Measurements from ENCODE around the gene ELOA2.

DNA sequence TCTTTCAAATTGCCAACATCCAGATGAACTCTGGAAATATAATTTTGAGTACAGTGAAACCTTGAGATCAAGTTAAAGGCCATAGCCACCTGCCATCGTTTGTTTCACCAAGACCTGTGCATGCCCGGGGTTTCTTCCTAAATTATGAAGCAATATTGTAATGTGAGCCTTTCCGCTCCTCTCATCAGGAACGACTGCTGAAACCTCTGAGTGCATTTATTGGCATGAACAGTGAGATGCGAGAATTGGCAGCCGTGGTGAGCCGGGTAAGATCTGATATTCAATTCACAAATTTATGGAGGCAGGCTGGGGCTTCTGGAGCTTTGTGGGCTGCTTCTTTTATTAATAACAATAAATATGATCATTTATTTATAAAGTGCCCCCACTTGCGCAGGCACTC is 27.7 kb upstream of the ELOA2 start:
- TF ChIP-seq, protein P1, sequence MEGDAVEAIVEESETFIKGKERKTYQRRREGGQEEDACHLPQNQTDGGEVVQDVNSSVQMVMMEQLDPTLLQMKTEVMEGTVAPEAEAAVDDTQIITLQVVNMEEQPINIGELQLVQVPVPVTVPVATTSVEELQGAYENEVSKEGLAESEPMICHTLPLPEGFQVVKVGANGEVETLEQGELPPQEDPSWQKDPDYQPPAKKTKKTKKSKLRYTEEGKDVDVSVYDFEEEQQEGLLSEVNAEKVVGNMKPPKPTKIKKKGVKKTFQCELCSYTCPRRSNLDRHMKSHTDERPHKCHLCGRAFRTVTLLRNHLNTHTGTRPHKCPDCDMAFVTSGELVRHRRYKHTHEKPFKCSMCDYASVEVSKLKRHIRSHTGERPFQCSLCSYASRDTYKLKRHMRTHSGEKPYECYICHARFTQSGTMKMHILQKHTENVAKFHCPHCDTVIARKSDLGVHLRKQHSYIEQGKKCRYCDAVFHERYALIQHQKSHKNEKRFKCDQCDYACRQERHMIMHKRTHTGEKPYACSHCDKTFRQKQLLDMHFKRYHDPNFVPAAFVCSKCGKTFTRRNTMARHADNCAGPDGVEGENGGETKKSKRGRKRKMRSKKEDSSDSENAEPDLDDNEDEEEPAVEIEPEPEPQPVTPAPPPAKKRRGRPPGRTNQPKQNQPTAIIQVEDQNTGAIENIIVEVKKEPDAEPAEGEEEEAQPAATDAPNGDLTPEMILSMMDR (IDR thresholded peaks at IDR 0.05; ENCODE audit: low read depth, low read length, poor library complexity, severe bottlenecking), result no peak
- no peak for TF ChIP-seq EZH2phosphoT487 (IDR thresholded peaks at IDR 0.05; ENCODE audit: borderline replicate concordance, low read length)

Data from DOHH2 (cell line).